Thyroid gland (tissue), 4 donors: Measurements from ENCODE around the gene SPOCK1. TPM values are rescaled to one million over a fixed set of nuclear protein-coding genes. Genes with fewer than 3 reads are reported as not detected.

Source experiments
- DNase-seq, 2 donors: peaks; one replicate each; pipeline ENCODE4 v3.0.0-alpha.2; 2019
- H3K27ac ChIP-seq, 3 donors: fragments of 200-600 bp; sonication (generic); 1 replicate in 2 of 3; 2 replicates in 1 of 3; pipeline ENCODE4 v1.5.1; 2016 to 2019; ENCODE audit warnings: mild to moderate bottlenecking in 1 of 3, moderate library complexity in 1 of 3
- H3K27me3 ChIP-seq: fragments of 200-600 bp; sonication (generic); one replicate; pipeline ENCODE4 v1.5.1; 2019
- H3K36me3 ChIP-seq, 2 donors: fragments of 200-600 bp; sonication (generic); one replicate each; pipeline ENCODE4 v1.5.1; 2016 to 2019
- H3K4me1 ChIP-seq, 2 donors: fragments of 200-600 bp; sonication (generic); one replicate each; pipeline ENCODE4 v1.5.1; 2017 to 2019
- H3K4me3 ChIP-seq, 3 donors: fragments of 200-600 bp; sonication (generic); replicated peaks in 1 of 3; 1 replicate in 2 of 3; 2 replicates in 1 of 3; pipeline ENCODE4 v1.5.1; 2016; ENCODE audit warnings: mild to moderate bottlenecking in 1 of 3
- H3K9me3 ChIP-seq: fragments of 200-600 bp; sonication (generic); one replicate; pipeline ENCODE4 v1.5.1; 2017
- POLR2A ChIP-seq, 2 donors: fragments of 450-650 bp; IDR thresholded peaks; one replicate each; pipeline ENCODE4 v1.6.1; 2017; ENCODE audit warnings: antibody characterized with exemption in 2 of 2, mild to moderate bottlenecking in 2 of 2, moderate library complexity in 1 of 2
- WGBS, 2 donors: methylation state at CpG; one replicate each; pipeline ENCODE4 v1.1.5; 2017; 5-methylcytosine and 5-hydroxymethylcytosine counted together
- intact Hi-C: fragments of 100-400 bp; cut with DNase I; formaldehyde crosslinking; loops from one replicate; pipeline ENCODE4 v1.15.1; 2023
- total RNA-seq, 4 donors: library from RNA; depleted of rRNA; stranded (reverse); fragments of >200 nt; gene quantifications; one replicate each; pipeline ENCODE4 v1.2.3, GENCODE V29; 2016
- TF ChIP-seq, protein P1 (sequence below), 6 experiments: fragments of 200-600 bp in 3 of 6; fragments of 450-650 bp in 3 of 6; sonication (generic) in 3 of 6; IDR thresholded peaks; one replicate each; pipeline ENCODE4 v1.5.1; 2016 to 2019; ENCODE audit warnings: antibody characterized with exemption in 6 of 6, mild to moderate bottlenecking in 2 of 6, inconsistent platforms in 1 of 6, moderate library complexity in 1 of 6

Gene SPOCK1
- total RNA-seq, 4 donors from 2014 or later: 15.8 to 34.1 (median 27.5) TPM

GRCh38 chr5:137182576-137182975 is 316.6 kb downstream of the SPOCK1 start:
- no peak for TF ChIP-seq POLR2A (IDR thresholded peaks at IDR 0.05)
- TF ChIP-seq, protein P1, sequence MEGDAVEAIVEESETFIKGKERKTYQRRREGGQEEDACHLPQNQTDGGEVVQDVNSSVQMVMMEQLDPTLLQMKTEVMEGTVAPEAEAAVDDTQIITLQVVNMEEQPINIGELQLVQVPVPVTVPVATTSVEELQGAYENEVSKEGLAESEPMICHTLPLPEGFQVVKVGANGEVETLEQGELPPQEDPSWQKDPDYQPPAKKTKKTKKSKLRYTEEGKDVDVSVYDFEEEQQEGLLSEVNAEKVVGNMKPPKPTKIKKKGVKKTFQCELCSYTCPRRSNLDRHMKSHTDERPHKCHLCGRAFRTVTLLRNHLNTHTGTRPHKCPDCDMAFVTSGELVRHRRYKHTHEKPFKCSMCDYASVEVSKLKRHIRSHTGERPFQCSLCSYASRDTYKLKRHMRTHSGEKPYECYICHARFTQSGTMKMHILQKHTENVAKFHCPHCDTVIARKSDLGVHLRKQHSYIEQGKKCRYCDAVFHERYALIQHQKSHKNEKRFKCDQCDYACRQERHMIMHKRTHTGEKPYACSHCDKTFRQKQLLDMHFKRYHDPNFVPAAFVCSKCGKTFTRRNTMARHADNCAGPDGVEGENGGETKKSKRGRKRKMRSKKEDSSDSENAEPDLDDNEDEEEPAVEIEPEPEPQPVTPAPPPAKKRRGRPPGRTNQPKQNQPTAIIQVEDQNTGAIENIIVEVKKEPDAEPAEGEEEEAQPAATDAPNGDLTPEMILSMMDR (IDR thresholded peaks at IDR 0.05): no peak
- intact Hi-C loops: no loop called here
- no peaks in the 10 kb centered on the region for H3K9me3 ChIP-seq
- DNase-seq: no peak
- H3K4me1 ChIP-seq: no peaks in the 10 kb centered on the region
- no peak overlapping the region for H3K4me3 ChIP-seq
- H3K36me3 ChIP-seq: no peaks in the 10 kb centered on the region
- H3K27ac ChIP-seq: no peak overlapping the region
- H3K27me3 ChIP-seq: no peaks in the 10 kb centered on the region
- 78 to 79% methylated on average over 3 of the region's 3 CpGs for WGBS, 2 donors

- no peaks in the 10 kb centered on the region for H3K27me3 ChIP-seq
- no peak overlapping the region for H3K27ac ChIP-seq
- no peak overlapping the region for H3K4me3 ChIP-seq
- WGBS, 2 donors: 44 to 46% methylated on average over 2 of the region's 2 CpGs
- H3K4me1 ChIP-seq: no peaks in the 10 kb centered on the region
- H3K9me3 ChIP-seq: no peaks in the 10 kb centered on the region
- intact Hi-C loops: no loop called here
- no peak for DNase-seq
- TF ChIP-seq POLR2A (IDR thresholded peaks at IDR 0.05): no peak
- TF ChIP-seq, protein P1 (IDR thresholded peaks at IDR 0.05): no peak
- no peaks in the 10 kb centered on the region for H3K36me3 ChIP-seq
Observed at GRCh38 chr5:137181667-137182066, 317.5 kb downstream of the SPOCK1 start.

DNA sequence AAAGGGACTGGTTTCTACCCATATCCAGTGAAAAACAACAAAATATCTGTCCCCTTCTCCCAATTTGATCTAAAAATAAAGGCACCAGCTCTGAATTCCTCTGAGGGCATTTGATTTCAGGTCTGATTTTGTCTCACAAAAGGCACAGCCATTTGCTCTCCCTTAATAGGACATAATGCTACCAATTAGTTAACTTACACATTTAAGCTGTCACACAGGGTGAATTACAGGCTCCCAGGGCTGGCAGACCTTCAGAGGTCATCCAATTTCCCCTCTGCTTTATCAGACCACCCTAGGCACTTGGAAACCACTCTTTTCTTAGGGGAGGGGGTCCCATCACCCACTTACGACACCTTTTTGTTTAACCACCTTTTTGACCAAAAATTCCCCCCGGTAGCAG is 319.9 kb downstream of the SPOCK1 start:
- no peaks in the 10 kb centered on the region for H3K4me1 ChIP-seq
- intact Hi-C loops: no loop called here
- H3K27ac ChIP-seq: no peak overlapping the region
- H3K27me3 ChIP-seq: no peaks in the 10 kb centered on the region
- no peak for DNase-seq
- H3K4me3 ChIP-seq: no peak overlapping the region
- H3K36me3 ChIP-seq: no peaks in the 10 kb centered on the region
- no peaks in the 10 kb centered on the region for H3K9me3 ChIP-seq
- TF ChIP-seq POLR2A (IDR thresholded peaks at IDR 0.05): no peak
- TF ChIP-seq, protein P1 (IDR thresholded peaks at IDR 0.05): no peak
- 85 to 88% methylated on average over 2 of the region's 2 CpGs for WGBS, 2 donors

DNA sequence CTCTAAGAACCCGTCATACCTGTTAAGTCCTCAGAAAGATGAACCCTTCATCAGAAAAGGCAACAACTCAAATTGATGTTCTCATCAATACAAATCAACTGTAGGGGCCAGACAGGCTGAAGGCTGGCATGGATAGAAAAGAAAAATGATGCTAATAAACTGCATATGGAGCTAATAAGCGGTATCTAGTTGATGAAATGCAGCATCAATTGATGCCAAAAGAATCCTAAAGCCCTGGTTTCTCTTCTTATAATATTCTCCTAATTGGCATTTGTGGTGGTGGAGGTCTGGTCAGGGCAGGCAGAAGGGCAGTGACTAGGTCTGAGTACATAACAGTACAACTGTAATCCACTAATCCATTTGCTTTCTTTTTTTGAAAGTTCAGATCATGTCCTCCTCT is 322.5 kb downstream of the SPOCK1 start:
- Histone ChIP-seq H3K4me3 (no peak overlapping the region), H3K27ac (no peak overlapping the region), H3K27me3 (no peaks in the 10 kb centered on the region), H3K9me3 (no peaks in the 10 kb centered on the region), H3K36me3 (no peaks in the 10 kb centered on the region), H3K4me1 (no peaks in the 10 kb centered on the region)
- whole genome bisulfite sequencing, 2 donors: 91 to 92% methylated on average over 2 of the region's 2 CpGs
- TF ChIP-seq, protein P1 (IDR thresholded peaks at IDR 0.05): no peak
- no peak for TF ChIP-seq POLR2A (IDR thresholded peaks at IDR 0.05)
- intact Hi-C loops: no loop called here
- DNase-seq: no peak

GRCh38 chr5:137176126-137176525 is 323.0 kb downstream of the SPOCK1 start:
- Histone ChIP-seq H3K27me3 (no peaks in the 10 kb centered on the region), H3K4me1 (no peaks in the 10 kb centered on the region), H3K36me3 (no peaks in the 10 kb centered on the region), H3K27ac (no peak overlapping the region), H3K9me3 (no peaks in the 10 kb centered on the region), H3K4me3 (no peak overlapping the region)
- no peak for DNase-seq
- WGBS, 2 donors: 68 to 71% methylated on average over 2 of the region's 2 CpGs
- TF ChIP-seq POLR2A (IDR thresholded peaks at IDR 0.05): no peak
- TF ChIP-seq, protein P1 (IDR thresholded peaks at IDR 0.05): no peak
- intact Hi-C loops: no loop called here
